Stimulated activated CD4-positive, alpha-beta T cell treated with anti-CD3 and anti-CD28 coated beads, Interleukin-12 subunit alpha, Interleukin-12 subunit beta, amount 100 ng/mL, for 4 hours (primary cell): ENCODE data around the gene MPIG6B.

ENCODE experiments used
- DNase-seq: peaks from one replicate; pipeline ENCODE4 v3.0.0-alpha.2; 2020

MPIG6B gene

GRCh38 chr6:31739639-31740396, 16.6 kb downstream of the MPIG6B start, which contains the start of gene MSH5:
Gene MSH5 (plus strand): TSS chr6:31740005. CDS start chr6:31740467, 462 bp downstream.
- DNase-seq, result peak; percentile 94

- DNase-seq, result no peak
Observed at GRCh38 chr6:31740397-31741223, 17.4 kb downstream of the MPIG6B start.

DNA sequence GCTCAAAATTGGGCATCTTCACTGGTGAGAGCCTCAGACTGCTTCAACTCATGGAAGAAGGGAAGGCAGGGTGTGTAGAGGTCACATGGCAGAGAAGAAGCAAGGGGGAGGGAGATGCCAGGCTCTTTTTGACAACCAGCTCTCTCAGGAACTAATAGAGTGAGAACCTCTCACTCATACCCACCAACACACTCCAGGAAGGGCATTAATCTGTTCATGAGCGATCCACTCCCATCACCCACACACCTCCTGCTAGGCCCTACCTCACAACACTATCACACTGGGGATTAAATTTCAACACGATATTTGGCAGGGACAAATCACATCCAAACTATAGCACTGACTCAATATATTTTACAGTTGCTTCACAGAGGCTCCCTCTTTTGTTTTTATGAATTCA, 18.6 kb downstream of the MPIG6B start:
- DNase-seq, result no peak

- no peak for DNase-seq
Observed at GRCh38 chr6:31742894-31743293, 19.7 kb downstream of the MPIG6B start.

DNA sequence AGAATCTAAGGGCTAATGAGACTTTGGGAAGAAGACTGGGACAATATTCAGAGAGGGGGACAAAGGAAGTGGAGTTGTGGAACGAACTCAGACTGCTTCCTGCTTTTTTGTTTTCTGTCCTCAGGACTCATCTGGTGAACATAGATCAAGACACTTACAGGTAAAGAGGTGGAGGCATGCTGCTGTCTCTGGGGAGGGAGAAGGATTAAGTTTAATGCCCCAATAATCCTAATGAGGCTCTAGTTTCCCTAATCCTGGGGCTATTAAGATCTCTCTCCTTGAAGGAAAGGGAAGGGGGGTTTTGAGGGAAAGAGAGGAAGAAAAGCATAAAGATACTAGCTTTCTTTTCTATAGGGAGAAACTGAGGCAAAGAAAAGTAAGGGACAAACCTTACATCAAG, 21.2 kb downstream of the MPIG6B start:
- no peak for DNase-seq

DNA sequence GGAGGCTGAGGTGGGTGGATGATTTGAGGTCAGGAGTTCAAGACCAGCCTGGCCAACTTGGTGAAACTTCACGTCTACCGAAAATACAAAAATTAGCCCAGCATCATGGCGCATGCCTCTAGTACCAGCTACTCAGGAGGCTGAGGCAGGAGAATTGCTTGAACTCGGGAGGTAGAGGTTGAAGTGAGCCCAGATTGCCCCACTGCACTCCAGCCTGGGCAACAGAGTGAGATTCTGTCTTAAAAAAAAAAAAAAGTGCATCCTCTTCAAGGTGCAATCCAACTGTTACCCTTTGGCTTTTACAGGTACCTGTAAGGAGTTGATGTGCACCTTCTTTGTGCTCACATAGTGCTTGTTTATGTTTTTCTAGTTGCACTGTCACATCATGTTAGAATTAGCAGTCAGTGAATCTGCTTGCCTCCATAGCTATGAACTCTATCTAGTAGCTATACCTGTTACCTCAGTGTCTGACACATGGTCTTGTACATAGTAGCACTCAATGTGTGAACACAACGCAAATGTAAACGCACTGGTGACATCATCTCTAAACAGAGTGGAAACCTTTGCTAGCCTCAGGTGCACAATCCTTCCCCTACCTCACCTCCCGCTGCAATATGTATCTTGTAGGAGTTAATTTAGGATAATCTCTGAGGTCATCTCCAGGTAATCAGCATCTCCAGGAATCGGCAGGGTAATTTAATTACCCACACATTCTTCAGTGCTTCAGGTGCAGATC, 26.3 kb downstream of the MPIG6B start:
- DNase-seq, result no peak

DNA sequence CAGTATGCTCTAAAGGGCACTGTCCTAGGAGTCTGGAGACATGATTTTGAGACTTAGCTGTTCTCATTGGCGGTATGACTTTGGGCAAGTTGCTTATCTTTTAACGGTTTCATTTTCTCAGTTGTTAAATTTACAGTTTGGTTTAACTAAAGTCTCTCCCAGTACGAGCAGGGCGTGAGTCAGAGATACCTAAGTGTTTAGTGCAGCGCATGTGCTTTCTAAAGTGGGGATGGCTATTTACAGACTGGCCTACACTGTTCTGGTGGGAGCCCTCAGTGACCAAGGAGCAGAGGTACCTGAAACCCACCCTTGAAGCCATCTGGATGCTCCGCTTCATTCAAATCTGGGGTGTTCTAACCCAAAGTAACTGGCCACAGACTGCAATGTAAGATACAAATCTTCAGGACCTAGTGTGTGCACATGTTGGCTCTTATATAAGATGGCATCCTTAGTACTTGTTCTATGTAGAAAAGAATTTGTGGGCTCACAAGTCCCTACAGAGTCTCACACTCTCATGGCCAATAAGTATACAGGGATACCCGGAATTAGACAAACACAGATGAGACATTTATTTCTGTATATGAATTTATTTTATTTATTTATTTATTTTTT, 27.3 kb downstream of the MPIG6B start:
- DNase-seq, result no peak

DNA sequence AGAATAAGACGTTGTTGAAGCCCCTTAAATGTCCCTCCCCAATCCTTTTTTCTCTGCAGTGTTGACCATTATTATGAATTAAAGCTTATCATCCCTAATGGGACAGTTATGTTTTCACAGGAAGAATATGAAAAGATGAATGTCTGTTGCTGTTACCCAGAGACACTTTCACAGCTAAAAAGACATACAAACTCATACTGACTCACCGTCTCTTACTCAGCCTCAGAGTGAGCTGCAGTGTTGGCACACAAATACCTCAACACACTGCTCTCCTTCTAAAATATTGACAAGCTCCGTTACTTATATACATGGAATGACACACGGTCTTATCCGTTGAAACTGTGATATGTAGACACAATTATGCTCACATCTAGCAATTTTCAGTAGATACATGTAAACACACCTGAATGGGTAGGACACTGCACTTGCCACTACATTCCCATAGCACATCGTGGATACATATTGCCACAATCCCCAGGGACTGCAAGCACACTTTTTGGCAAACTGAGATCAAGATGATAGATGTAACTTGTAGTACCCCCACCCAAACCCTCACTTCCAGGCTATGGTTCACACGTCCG, 29.7 kb downstream of the MPIG6B start:
- DNase-seq, result no peak

GRCh38 chr6:31758281-31758680, 35.1 kb downstream of the MPIG6B start:
- DNase-seq, result no peak

GRCh38 chr6:31760790-31761189, 37.6 kb downstream of the MPIG6B start:
- DNase-seq, result no peak

DNA sequence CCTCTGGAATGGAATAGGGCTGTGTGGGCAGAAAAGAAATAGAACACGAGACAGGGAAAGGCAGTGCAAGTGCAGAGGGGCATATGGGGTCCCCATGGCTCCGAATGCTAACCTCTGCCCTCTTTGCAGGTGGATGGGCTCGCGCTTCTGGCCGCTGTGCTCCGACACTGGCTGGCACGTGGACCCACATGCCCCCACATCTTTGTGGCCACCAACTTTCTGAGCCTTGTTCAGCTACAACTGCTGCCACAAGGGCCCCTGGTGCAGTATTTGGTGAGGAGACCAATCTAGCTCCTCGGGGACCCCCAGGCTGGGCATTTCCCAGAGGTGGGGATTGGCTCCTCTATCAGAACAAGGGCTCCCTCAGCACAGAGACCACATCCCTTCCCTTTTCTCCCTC, 38.2 kb downstream of the MPIG6B start:
- DNase-seq, result no peak

DNA sequence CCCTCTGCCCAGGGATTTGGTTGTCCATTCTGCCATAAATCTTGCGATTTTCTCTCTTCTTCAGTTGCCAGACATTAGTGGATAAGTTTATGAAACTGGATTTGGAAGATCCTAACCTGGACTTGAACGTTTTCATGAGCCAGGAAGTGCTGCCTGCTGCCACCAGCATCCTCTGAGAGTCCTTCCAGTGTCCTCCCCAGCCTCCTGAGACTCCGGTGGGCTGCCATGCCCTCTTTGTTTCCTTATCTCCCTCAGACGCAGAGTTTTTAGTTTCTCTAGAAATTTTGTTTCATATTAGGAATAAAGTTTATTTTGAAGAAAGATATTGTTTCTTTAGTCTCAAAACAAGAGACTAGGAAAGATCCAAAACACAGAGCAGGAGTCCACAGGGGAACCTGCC, 39.2 kb downstream of the MPIG6B start, which contains the start of gene SAPCD1:
Gene SAPCD1 (plus strand): TSS at position 301 of the 400 bp plus-strand sequence. CDS start 399 bp downstream, outside the sequence.
- DNase-seq, result no peak

DNA sequence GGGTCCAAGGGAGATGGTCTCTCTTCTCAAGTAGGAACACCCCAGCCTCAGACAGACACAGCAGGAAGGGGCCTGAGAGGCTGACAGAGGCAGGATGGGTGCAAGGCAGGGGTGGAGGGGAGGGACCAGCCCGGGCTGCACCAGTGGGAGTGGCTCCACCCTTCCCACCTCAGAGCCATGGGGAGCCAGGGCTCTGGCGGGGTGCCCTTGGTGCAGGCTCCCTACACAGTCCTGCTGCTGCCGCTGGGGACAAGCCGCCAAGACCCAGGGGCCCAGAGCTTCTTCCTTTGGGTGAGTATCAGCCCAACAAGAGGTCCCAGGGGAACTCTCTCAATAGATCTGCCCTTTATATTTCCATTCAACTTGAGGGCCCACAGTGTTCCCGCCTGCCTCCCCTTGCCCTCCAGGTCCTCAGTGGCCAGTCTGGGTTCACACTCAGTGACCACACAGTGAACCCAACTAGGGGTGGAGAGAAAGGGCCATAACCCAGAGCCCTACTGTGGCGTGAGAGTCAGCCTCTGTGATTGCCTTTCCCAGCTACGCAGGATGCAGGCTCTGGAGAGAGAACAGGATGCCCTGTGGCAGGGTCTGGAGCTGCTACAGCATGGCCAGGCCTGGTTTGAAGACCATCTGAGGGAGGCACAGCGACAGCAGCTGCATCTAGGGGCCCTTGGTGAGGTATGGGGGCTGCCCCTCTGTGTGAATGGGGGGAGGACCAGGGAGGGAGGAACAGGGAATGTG, 39.9 kb downstream of the MPIG6B start:
- DNase-seq, result no peak

- no peak for DNase-seq
Observed at GRCh38 chr6:31763619-31763940, 40.4 kb downstream of the MPIG6B start.

DNA sequence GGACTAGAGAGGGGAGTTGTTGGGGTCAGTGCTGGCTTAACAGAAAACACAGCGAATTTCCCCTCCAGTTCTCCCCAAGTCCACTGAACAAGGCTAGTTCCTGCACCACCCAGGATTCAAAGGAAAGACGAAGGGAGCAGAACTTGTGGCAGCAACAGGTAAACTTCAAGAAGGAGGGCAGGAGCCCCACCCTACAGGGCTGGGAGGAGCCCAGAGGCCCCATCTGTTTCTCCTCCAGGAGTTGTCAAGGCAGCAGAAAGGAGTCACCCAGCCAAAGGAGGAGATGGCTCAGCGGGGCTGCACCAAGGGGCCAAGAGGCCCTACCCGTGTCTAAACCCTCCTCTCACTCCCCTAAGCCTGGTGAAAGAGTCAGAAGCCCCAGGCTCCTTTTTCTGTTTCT, 41.0 kb downstream of the MPIG6B start:
- DNase-seq, result no peak

DNA sequence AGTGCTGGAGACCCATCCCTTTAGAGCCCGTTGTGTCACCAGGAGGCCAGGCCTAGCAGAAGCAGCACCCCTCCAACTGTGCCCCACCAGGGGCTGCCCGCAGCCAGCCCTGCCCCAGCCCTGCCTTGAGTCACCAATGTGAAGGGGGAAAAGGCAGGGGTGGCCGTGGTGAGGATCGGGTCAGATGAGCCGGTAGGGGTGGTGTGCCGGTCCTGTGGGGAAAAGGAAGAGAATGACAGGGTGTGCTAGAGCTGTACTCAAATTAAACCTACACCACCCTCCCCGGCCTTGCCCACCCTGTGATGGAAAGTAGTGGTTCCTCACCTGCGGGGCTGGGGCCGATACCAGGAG, 42.4 kb downstream of the MPIG6B start:
- no peak for DNase-seq

GRCh38 chr6:31765910-31766794, 43.0 kb downstream of the MPIG6B start:
- DNase-seq, result no peak

- no peak for DNase-seq
Observed at GRCh38 chr6:31767096-31767645, 44.0 kb downstream of the MPIG6B start.

DNA sequence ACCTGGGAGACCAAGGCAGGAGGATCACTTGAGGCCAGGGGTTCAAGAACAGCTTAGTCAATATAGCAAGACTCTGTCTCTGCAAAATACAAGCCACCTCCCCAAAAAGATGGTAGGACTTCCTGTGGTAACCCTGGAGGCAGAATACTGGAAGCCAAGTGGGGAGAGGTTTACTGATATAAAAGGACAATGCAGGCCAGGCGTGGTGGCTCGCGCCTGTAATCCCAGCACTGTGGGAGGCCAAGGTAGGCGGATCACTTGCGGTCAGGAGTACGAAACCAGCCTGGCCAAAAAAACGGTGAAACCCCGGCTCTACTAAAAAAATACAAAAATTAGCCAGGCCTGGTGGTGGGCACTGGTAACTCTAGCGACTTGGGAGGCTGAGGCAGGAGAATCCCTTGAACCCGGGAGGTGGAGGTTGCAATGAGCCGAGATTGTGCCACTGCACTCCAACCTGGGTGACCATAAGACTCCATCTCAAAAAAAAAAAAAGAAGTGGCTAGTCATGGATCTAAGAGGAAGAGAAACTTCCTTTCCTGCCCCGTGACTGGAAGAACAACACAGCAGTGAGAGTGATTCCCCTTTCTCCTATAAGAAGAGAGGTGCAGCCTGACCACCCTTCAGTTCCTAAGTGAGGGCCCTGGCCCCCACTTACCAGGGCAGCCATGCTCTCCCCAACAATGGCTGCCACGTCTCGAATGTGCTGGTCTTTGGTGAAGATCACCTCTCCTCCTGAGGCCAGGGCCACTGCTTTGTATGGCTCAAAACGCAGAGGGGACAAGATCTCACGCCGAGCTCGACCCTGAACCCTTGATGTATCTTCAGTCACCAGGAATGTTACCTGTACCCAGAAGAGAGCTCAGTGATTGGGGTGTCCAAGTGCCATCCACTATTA, 45.4 kb downstream of the MPIG6B start:
- DNase-seq, result no peak
